GM12864 (cell line): ENCODE results near the gene UBA3.

ENCODE experiments used
- DNase-seq: peaks from one replicate; pipeline ENCODE4 v3.0.0-alpha.2; 2011; ENCODE audit warnings: low read depth
- H3K4me3 ChIP-seq: 2 replicates; pipeline ENCODE4 v1.5.1; 2011; ENCODE audit warnings: mild to moderate bottlenecking, low read depth, low read length, control low read depth
- CTCF ChIP-seq: IDR thresholded peaks from 2 replicates; pipeline ENCODE4 v1.5.1; 2011; ENCODE audit warnings: low read depth, mild to moderate bottlenecking, moderate library complexity, low read length, control low read depth, inconsistent platforms; ENCODE audit errors: missing control alignments

UBA3 gene

GRCh38 chr3:69016102-69016501 is 64.1 kb downstream of the UBA3 start:
- TF ChIP-seq CTCF = no peak
- DNase-seq = no peak
- H3K4me3 ChIP-seq = no peak overlapping the region

GRCh38 chr3:69014022-69014580 is 66.1 kb downstream of the UBA3 start:
- DNase-seq = no peak
- TF ChIP-seq CTCF = no peak
- peak overlapping the region; percentile 86 for H3K4me3 ChIP-seq

GRCh38 chr3:69013253-69014021 is 66.7 kb downstream of the UBA3 start, which contains the start of gene EOGT:
TSS of gene EOGT (minus strand) at chr3:69013684. CDS start at chr3:69009846, 3,838 bp downstream.
- peak; percentile 40 for DNase-seq
- peak within 1 kb of the TSS; percentile 86 for H3K4me3 ChIP-seq
- TF ChIP-seq CTCF = peak; percentile 66

- peak; percentile 5 for DNase-seq
- TF ChIP-seq CTCF = no peak
These were observed 67.3 kb downstream of the UBA3 start for GRCh38 chr3:69012800-69013252.

GRCh38 chr3:69012100-69012799 is 67.9 kb downstream of the UBA3 start:
- H3K4me3 ChIP-seq = peak overlapping the region; percentile 86
- no peak for TF ChIP-seq CTCF
- DNase-seq = no peak

More at GRCh38 chr3:69012800-69013252, 67.3 kb downstream of the UBA3 start:
- H3K4me3 ChIP-seq = peak overlapping the region; percentile 86

GRCh38 chr3:69011096-69011730 is 69.0 kb downstream of the UBA3 start:
- TF ChIP-seq CTCF = no peak
- H3K4me3 ChIP-seq = no peak overlapping the region
- no peak for DNase-seq
